Astrocyte (in vitro differentiated cells and primary cell): ENCODE results near the gene PAM.

Source experiments
- EZH2 ChIP-seq: IDR thresholded peaks from 2 replicates; pipeline ENCODE4 v1.6.1; 2012; ENCODE audit warnings: mild to moderate bottlenecking, low read length, inconsistent platforms; ENCODE audit not compliant: insufficient read depth
- TF ChIP-seq, protein P1 (sequence below): IDR thresholded peaks from 2 replicates; pipeline ENCODE4 v1.5.1; 2011; ENCODE audit warnings: low read depth, mild to moderate bottlenecking, inconsistent platforms, low read length, moderate library complexity; ENCODE audit not compliant: insufficient read depth

DNA sequence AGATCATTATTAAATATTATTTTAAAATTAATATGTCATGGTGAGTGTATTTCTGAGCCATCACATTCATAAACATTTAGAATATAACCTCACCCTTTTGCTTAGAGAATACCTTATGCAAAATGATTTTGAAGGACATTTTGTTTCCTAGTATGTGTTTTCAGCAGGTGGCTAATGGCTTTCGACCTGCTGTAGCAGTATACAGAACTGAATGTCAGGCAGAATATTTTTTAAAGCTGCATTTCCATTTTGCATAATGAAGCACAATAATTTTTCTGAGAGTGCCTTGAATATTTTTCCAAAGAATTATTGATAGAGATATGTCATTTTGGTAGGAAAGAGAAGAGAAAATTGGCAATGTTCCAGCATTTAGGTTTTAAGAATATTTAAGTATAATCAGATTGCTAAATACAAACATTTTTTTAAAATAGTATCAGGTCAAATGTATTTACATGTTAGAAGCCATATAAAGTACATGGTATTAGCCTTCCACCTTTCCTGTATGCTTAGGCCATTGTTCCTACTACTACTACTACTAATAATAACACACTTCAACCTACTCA lies 42.3 kb downstream of the PAM start:
- TF ChIP-seq, protein P1, sequence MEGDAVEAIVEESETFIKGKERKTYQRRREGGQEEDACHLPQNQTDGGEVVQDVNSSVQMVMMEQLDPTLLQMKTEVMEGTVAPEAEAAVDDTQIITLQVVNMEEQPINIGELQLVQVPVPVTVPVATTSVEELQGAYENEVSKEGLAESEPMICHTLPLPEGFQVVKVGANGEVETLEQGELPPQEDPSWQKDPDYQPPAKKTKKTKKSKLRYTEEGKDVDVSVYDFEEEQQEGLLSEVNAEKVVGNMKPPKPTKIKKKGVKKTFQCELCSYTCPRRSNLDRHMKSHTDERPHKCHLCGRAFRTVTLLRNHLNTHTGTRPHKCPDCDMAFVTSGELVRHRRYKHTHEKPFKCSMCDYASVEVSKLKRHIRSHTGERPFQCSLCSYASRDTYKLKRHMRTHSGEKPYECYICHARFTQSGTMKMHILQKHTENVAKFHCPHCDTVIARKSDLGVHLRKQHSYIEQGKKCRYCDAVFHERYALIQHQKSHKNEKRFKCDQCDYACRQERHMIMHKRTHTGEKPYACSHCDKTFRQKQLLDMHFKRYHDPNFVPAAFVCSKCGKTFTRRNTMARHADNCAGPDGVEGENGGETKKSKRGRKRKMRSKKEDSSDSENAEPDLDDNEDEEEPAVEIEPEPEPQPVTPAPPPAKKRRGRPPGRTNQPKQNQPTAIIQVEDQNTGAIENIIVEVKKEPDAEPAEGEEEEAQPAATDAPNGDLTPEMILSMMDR = no peak
- TF ChIP-seq EZH2 = no peak
